ENCODE measurements around the gene EPC2.

The EPC2 gene, protein sequence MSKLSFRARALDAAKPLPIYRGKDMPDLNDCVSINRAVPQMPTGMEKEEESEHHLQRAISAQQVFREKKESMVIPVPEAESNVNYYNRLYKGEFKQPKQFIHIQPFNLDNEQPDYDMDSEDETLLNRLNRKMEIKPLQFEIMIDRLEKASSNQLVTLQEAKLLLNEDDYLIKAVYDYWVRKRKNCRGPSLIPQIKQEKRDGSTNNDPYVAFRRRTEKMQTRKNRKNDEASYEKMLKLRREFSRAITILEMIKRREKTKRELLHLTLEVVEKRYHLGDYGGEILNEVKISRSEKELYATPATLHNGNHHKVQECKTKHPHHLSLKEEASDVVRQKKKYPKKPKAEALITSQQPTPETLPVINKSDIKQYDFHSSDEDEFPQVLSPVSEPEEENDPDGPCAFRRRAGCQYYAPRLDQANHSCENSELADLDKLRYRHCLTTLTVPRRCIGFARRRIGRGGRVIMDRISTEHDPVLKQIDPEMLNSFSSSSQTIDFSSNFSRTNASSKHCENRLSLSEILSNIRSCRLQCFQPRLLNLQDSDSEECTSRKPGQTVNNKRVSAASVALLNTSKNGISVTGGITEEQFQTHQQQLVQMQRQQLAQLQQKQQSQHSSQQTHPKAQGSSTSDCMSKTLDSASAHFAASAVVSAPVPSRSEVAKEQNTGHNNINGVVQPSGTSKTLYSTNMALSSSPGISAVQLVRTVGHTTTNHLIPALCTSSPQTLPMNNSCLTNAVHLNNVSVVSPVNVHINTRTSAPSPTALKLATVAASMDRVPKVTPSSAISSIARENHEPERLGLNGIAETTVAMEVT

DNA sequence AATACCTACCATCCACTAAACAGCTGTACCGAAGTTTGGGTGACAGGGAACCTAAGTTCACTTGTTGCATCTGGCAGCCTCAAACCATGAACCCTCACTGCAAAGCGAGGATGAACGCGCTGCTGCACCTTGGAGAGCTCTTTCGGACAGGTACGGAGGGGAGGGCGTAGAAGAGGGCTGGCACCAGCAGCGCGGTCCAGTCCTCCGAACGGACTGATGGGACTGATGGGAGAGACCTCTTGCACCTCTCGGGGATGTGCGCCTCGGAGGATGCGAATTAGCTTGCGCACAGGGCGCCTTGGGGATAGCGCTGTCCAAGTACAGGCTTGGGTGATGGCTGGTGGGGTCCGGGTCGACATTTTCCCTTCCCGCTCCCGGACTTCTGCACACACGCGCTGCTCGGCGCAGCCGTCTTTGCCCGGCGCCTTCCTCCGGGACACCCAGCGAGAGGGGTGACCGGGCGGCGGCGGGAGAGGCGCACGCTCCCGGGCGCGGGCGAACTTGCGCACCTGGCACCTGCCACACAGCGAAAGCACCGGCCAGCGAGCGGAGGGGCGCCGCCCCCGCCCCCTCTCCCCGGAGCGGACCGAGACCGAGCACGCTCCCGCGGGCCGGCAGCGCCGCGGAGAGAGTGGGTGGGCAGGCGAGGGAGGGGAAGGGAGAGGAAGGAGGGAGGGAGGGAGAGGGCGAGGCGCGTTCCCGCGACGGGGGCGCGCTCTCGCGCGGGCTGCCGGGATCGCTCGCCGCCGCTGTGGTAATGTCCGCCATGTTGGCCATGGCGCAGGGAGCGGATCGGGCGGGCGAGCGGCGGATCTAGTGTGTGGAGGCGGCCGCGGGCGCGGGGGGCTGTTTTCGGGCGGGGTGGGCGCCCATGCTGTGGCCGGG lies at the start of gene EPC2:
Gene EPC2, plus strand, starts transcription at position 754 of the 885 bp plus-strand sequence. CDS start 267 bp downstream, outside the sequence.
- Histone ChIP-seq H3K4me2 (ENCODE audit: low read depth, low read length, poor library complexity, severe bottlenecking) (peak within 1 kb of the TSS; percentile 100), H3K79me2 (ENCODE audit: insufficient read depth, low read length) (peaks cover 40% of the 10 kb centered on the region), H3K9me3 (ENCODE audit: insufficient read depth, low read depth, low read length) (no peaks in the 10 kb centered on the region), H2AFZ (ENCODE audit: low read length) (peak within 1 kb of the TSS; percentile 99), H3K4me3 (ENCODE audit: low read length, poor library complexity, severe bottlenecking) (peak within 1 kb of the TSS; percentile 95), H3K9me2 (replicated peaks; ENCODE audit: low read depth, low read length) (no peaks in the 10 kb centered on the region), H3K4me1 (ENCODE audit: insufficient read depth, low read length, poor library complexity, severe bottlenecking) (peaks cover 32% of the 10 kb centered on the region), H3K27me3 (ENCODE audit: insufficient read depth, low read length, poor library complexity, severe bottlenecking) (no peaks in the 10 kb centered on the region), H3K9ac (ENCODE audit: low read depth, low read length, poor library complexity, severe bottlenecking) (peak within 1 kb of the TSS; percentile 73), H3K36me3 (ENCODE audit: insufficient read depth, low read length) (no peaks in the 10 kb centered on the region), H4K20me1 (ENCODE audit: insufficient read depth, low read length, poor library complexity, severe bottlenecking) (peaks cover 36% of the 10 kb centered on the region), H3F3A (ENCODE audit: low read depth) (no peaks in the 10 kb centered on the region)
- TF ChIP-seq, protein P1, sequence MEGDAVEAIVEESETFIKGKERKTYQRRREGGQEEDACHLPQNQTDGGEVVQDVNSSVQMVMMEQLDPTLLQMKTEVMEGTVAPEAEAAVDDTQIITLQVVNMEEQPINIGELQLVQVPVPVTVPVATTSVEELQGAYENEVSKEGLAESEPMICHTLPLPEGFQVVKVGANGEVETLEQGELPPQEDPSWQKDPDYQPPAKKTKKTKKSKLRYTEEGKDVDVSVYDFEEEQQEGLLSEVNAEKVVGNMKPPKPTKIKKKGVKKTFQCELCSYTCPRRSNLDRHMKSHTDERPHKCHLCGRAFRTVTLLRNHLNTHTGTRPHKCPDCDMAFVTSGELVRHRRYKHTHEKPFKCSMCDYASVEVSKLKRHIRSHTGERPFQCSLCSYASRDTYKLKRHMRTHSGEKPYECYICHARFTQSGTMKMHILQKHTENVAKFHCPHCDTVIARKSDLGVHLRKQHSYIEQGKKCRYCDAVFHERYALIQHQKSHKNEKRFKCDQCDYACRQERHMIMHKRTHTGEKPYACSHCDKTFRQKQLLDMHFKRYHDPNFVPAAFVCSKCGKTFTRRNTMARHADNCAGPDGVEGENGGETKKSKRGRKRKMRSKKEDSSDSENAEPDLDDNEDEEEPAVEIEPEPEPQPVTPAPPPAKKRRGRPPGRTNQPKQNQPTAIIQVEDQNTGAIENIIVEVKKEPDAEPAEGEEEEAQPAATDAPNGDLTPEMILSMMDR (conservative IDR thresholded peaks at IDR 0.05; ENCODE audit: low read length), result no peak
- no peak for TF ChIP-seq EZH2phosphoT487 (IDR thresholded peaks at IDR 0.05; ENCODE audit: borderline replicate concordance)

DNA sequence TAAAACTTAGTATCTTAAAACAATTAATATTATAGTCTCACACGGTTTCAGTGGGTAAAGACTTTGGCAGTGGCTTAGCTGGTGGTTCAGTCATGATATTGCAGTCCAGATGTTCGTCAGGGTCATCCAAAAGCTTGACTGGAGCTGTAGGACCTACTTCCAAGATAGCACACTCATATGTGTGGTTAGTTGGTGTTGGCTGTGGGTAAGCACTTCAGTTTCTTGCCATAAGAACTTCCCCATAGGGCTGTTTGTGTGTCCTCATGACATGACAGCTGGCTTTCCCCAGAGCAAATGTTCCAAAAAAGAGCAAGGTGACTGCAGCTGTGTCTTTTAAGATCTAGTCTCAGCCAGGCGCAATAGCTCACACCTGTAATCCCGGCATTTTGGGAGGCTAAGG lies 48.5 kb upstream of the EPC2 start:
- Histone ChIP-seq H3K4me1 (ENCODE audit: insufficient read depth, low read length, poor library complexity, severe bottlenecking) (no peaks in the 10 kb centered on the region), H3K9me2 (replicated peaks; ENCODE audit: low read depth, low read length) (no peaks in the 10 kb centered on the region), H3K4me3 (ENCODE audit: low read length, poor library complexity, severe bottlenecking) (no peak overlapping the region), H3K9ac (ENCODE audit: low read depth, low read length, poor library complexity, severe bottlenecking) (no peak overlapping the region), H3K4me2 (ENCODE audit: low read depth, low read length, poor library complexity, severe bottlenecking) (no peak overlapping the region), H2AFZ (ENCODE audit: low read length) (no peak overlapping the region), H3K79me2 (ENCODE audit: insufficient read depth, low read length) (no peaks in the 10 kb centered on the region), H3K27me3 (ENCODE audit: insufficient read depth, low read length, poor library complexity, severe bottlenecking) (no peaks in the 10 kb centered on the region), H3F3A (ENCODE audit: low read depth) (no peaks in the 10 kb centered on the region), H4K20me1 (ENCODE audit: insufficient read depth, low read length, poor library complexity, severe bottlenecking) (no peaks in the 10 kb centered on the region), H3K9me3 (ENCODE audit: insufficient read depth, low read depth, low read length) (no peaks in the 10 kb centered on the region), H3K36me3 (ENCODE audit: insufficient read depth, low read length) (no peaks in the 10 kb centered on the region)
- TF ChIP-seq, protein P1 (conservative IDR thresholded peaks at IDR 0.05; ENCODE audit: low read length), result no peak
- TF ChIP-seq EZH2phosphoT487 (IDR thresholded peaks at IDR 0.05; ENCODE audit: borderline replicate concordance), result no peak
